GM12801 (cell line): Measurements from ENCODE around the gene VCAN.

Experiments used
- TF ChIP-seq, protein P1 (sequence below): IDR thresholded peaks from one replicate; pipeline ENCODE4 v1.5.1; 2011; ENCODE audit warnings: control low read depth; ENCODE audit not compliant: insufficient read length; ENCODE audit errors: extremely low read depth

VCAN gene

GRCh38 chr5:83548581-83548980, 77.0 kb downstream of the VCAN start:
- TF ChIP-seq, protein P1, sequence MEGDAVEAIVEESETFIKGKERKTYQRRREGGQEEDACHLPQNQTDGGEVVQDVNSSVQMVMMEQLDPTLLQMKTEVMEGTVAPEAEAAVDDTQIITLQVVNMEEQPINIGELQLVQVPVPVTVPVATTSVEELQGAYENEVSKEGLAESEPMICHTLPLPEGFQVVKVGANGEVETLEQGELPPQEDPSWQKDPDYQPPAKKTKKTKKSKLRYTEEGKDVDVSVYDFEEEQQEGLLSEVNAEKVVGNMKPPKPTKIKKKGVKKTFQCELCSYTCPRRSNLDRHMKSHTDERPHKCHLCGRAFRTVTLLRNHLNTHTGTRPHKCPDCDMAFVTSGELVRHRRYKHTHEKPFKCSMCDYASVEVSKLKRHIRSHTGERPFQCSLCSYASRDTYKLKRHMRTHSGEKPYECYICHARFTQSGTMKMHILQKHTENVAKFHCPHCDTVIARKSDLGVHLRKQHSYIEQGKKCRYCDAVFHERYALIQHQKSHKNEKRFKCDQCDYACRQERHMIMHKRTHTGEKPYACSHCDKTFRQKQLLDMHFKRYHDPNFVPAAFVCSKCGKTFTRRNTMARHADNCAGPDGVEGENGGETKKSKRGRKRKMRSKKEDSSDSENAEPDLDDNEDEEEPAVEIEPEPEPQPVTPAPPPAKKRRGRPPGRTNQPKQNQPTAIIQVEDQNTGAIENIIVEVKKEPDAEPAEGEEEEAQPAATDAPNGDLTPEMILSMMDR, result no peak

DNA sequence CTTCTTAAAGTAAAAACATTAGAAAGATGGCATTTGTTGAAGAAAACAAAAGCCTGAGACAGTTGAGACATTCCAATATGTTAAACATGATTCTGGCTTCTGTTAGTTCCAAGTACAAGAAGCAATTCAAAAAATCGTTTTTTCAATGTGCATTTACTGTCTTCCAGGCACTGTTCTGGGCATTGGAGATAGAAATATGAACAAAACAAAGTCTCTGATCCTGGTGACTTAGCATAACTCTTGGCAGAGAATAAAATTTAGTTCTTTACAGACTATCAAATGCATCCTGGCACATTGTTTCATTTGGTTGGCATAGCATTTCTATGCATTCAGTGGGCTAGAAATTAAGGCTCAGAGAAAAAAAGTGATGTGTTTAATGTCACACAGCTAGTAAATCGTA, 77.5 kb downstream of the VCAN start:
- TF ChIP-seq, protein P1, result no peak

- TF ChIP-seq, protein P1, result no peak
These were observed 78.1 kb downstream of the VCAN start for GRCh38 chr5:83549674-83550073.

DNA sequence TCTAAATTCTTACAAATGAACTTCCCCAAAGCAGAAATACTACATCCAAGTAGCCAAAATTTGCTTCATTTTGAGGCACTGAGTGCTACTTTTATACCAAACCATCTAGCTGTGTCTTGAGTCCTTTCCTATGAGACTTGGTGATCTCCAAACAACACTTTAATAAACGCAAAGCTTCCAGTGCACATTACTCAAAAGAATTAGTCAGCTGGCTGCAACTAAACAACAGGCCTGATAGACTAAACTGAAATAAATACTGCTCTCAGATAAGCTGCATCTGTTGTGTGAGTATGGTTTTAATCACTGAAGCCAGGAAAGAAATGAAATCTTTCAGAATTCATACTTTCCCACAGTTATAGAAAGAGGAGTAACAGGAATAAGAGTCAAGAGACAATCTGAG, 80.3 kb downstream of the VCAN start:
- TF ChIP-seq, protein P1, result no peak

- TF ChIP-seq, protein P1, result no peak
These were observed 80.7 kb downstream of the VCAN start for GRCh38 chr5:83552275-83552674.

- TF ChIP-seq, protein P1, result no peak
These were observed 81.5 kb downstream of the VCAN start for GRCh38 chr5:83553000-83553486.

DNA sequence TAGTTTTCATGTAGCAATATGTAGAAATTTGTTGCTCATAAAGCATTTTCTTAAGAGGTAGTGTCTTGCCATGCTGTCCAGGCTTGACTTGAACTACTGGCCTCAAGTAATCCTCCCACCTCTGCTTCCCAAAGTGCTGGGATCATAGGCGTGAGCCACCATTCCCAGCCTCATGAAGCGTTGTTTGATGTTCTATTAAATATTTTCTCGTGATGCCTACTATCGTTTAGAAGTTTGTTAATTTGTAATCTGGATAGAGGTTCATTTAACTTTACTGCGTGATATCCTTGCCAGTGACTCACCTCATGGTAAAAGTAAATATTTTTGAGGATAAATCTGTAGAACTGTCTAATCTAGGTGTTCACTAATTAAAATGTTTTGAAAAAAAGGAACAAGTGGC, 82.6 kb downstream of the VCAN start:
- TF ChIP-seq, protein P1, result no peak

DNA sequence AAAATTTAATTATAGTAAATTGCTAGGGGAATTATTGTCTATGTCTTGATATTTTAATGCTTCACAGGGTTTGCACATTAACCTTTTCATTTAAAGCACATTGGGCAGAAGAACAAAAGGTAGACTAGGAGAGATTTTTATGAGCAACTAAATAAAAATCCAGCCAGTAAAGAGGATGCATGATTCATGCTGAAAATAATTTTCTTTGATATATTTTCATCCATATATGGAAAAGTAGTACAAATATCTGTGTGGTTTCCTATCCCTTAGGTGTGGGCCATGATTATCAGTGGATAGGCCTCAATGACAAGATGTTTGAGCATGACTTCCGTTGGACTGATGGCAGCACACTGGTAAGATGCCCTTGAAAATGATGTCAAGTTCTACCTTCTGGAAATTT, 83.1 kb downstream of the VCAN start:
- TF ChIP-seq, protein P1, result no peak
